Inflammatory macrophage treated with lipopolysaccharide for 1 hour (primary cell): Measurements from ENCODE around the gene PBX3.
A peak's percentile ranks its signal among the peaks of the same experiment; 100 is the strongest.

ENCODE experiments used
- DNase-seq, 2 donors: peaks; one replicate each; pipeline ENCODE4 v3.0.0-alpha.2; 2020 to 2022

Gene PBX3

GRCh38 chr9:125956102-125956501, 208.9 kb downstream of the PBX3 start:
- DNase-seq = no peak

GRCh38 chr9:125959315-125959714, 212.1 kb downstream of the PBX3 start:
- DNase-seq = no peak

DNA sequence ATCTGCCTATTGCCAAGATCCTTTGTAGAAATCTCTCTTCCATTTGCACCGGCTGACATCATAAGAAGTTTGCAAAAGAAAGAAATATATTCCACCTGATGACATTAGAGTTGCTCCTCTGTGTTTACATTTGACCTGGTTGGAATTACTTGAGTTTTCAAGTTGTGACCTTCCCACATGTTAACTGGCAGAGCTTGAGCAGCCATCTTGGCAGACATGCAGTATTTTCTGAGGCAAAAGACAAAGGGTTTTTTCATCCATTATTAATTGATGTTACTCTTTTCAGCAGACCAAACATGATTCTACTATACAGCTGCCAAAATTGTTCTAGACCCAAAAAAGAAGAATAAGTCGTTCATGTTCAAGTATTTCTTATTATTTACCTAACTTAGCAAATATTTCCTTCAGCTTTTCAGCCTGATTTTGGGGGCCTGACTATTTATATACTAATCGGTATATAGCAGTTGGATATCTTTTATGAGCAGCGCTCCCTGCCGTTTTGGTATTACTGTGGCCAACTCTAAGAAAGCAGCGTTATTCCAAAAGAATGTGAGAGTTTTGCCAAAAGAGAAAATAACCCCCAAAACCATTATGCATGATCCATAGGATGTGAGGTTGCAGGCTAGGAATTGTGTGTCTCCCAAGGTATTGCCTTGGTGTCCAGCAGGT, 212.9 kb downstream of the PBX3 start:
- DNase-seq = no peak

DNA sequence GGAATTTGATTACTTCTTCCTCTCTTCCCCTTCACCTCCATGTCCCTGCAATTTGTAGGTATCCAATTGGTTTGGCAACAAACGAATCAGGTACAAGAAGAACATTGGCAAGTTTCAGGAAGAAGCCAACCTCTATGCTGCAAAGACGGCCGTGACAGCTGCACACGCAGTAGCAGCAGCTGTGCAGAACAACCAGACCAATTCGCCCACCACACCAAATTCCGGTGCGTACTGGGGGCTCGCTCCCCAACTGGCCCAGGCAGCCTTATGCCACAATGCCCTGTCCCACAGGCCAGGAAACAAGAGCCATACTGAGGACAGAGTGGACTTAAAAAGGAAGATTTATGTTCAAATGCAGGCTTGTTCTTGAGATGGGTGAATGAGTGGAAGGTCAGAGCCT, 213.5 kb downstream of the PBX3 start:
- no peak for DNase-seq

DNA sequence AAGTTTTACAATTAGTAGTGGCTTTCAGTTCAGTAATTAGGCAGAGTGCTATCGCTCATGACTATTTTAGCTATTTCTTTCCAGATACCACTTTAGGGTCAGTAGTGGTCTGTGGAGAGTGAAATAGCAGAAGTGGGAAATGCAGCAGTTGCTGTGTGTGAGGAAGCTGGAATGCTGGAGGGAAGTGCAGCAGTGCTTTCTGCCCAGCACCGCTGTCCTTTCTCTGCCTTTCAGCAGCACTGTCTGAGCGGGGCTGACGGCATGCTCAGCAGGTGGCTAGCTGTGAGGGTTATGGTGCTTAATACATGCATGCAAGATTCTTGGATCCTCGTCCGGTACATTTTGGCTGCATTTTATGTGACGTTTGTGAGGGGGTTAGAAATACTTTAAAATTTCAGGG, 213.9 kb downstream of the PBX3 start:
- DNase-seq = peak; percentile 3 to 22

- no peak for DNase-seq
Measured at GRCh38 chr9:125963932-125964331, 216.8 kb downstream of the PBX3 start.

- DNase-seq = no peak
Measured at GRCh38 chr9:125964702-125965225, 217.6 kb downstream of the PBX3 start.

- DNase-seq = no peak
Measured at GRCh38 chr9:125965477-125965876, 218.3 kb downstream of the PBX3 start.

DNA sequence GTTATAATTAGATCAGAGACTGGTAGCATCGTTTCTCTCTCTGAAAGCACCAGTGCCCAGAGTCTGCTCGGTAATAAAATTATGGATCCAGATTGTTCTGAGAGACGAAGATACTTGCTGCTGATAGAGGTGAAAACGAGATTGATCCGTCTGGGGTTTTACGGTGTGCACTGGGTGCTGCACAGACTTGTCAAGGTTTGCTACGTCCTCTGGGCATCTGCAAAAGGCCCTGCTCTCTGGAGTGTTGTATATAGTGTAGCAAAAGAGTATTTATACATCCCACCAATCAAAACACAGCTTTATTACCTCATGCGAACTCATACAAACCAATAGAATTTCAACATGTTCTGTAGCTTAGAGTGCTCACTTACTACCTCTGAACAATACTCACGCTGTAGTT, 219.3 kb downstream of the PBX3 start:
- DNase-seq = no peak

DNA sequence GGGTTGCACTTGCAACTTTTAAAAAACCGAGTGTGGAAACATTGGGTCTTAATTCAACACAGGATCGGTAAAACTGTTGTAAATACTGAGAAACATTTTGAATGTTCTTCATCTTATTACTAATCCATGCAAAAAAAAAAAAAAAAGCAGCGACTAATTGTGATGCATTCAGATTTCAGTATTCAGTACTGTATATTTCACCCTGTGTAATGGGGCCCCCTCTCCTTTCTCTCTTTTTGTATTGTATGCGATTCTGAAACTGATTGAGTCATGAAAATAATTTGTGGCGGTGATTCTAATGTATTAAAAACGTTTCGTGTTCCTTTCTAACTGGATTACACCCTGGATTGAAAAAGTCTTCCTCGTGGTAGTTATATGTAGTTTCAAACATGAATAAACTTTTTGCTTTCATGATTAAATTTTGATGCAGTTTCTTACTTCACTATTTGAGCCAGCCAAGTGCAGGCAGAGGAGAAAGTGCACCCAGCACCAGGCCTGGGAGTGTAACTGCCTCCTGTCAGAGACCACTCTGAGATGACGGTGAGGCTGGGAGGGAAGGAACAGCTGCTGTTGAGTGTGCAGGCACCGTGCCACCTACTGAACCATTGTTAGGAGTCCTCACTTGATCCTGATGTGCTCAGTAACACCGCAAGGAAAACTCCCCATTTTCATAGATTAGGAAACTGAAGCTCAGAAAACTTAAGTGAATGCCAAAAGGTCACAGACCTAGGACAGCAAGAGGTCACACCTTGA, 220.0 kb downstream of the PBX3 start:
- DNase-seq = no peak

DNA sequence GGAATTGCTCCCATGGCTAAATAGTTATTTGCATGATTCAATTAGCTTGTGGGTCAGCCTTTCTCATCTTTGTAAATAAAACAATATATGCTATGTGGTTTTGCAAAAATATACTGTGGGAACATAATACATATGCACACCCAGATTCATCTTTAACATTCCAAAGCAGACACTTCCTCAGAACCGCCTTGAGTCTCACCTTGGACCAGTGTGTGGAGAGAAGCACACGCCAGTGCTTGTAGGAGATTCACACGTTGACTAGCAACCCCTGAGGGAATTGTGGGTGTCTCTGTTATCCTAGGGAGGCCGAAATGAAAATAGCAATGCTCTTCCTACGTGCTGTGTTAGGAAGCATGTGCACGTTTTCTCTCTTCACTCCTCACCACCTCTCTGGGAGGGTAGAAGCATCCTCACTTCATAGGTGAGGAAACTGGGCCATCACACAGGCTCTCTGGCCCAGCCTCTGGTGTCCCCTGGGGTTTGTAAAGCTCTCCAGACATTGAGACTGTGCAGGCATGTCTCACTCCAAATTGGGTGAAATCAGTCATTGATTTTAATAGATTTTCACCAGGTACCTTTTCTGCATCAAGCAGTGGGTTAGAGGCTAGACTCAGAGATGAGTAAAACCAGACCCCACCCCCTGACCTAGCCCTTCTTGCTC, 221.7 kb downstream of the PBX3 start:
- DNase-seq = no peak

DNA sequence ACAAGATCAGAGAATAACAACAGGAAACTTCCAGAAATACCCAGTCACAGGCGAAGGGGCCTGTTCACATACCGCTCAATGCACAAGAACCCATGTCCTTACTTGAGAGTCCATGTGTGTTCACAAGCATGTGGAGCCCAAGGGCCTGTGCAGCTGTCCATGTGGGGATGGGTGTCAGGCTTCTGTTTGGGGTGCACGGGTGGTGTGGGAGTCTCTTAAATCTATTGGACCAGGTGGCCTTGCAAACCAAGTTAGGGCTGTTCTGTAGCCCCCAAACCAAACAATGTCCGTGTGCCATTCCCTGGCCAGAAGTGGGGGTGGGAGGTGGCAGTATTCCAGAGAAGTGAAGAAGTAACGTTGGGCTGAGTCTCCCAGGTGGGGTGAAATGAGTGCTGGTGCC, 222.3 kb downstream of the PBX3 start:
- DNase-seq = no peak

DNA sequence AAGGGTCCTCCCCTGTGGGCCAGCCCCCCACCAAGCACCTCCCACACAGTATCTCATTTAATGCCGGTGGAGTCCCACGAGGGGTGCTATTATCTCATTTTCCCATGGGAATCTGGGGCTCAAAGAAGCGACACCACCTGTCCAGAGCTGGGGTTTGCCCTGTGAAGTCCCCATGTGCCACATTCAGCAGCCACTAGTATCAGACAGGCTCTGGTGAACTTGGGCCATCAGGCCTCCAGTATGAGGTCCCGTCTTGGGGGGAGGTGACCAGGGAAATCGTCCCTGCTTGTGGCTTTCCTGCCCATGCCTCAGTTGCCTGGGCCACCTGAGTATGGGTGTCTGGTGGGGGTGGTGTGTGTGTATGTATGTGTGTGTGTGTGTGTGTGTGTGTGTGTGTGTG, 222.7 kb downstream of the PBX3 start:
- no peak for DNase-seq

DNA sequence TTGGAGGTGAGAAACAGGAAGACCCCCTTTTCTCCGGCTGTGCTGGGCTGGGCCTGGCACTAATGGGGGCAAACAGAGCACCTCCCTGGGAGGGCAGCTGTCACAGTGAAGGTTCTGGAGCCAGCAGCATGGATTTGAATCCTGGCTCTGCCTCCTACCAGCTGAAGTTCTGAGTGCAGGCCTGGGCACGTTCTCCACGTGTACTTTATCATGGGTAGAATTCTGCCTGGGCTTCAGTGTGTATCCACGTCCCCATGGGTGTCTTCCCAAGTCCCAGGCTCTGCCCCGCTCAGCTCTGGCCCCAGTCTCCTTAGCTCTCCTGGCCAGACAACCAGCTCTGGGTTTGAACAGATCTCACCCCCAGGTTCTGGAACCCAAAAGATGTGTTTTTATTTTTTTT, 223.2 kb downstream of the PBX3 start:
- no peak for DNase-seq

DNA sequence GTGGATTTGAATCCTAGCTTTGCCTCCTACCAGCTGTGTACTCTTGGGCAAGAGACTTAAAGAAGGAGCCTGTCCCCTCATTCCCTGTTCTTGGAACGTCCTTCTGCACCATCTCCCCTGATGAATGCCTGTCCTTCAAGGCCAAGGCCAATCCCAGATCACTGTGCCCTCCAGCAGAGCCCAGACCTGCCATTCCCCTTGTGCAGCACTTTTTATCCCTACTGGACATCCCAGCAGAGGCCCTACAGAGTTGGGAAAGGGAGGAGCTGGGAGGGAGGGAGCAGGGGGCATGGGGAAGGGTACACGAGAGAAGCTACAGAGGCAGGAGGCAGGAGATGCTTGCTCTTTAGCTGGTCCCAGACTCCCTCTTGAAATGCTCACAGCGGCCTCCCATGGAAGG, 223.9 kb downstream of the PBX3 start:
- no peak for DNase-seq

- DNase-seq = no peak
Measured at GRCh38 chr9:125972012-125972729, 225.0 kb downstream of the PBX3 start.

DNA sequence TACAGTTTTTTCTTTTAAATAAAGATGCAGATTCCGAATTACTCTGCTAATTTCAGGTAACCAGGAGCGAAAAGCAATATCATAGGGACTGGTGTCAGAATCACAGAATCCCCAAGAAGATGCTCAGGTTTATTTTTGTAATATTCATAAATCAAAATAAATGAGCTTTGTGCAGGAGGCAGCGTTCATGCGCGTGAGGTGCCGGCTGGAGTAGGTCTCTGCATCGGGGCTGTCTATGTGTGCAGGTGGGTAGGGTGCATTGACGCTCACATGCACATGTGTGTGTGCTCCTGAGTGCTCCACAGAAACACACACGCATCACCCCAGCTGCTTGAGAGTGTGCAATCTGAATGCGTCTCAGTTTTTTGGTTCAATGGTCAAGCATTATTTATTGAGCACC, 226.4 kb downstream of the PBX3 start:
- DNase-seq = no peak

- DNase-seq = no peak
Measured at GRCh38 chr9:125974705-125975104, 227.5 kb downstream of the PBX3 start.

DNA sequence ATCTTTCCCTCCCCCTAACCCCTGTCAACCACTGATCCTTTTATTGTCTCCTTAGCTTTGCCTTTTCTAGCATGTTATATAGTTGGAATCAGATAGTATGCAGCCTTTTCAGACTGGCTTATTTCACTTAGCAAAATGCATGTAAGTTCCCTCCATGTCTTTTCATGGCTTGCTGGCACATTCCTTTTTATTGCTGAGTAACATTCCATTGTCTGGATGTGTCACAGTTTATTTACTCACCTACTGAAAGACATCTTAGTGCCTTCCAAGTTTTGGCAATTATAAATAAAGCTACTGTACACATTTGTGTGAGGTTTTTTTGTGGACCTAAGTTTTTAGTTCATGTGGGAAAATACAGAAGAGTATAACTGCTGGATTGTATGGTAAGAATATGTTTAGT, 230.1 kb downstream of the PBX3 start:
- no peak for DNase-seq

GRCh38 chr9:125979383-125979782, 232.2 kb downstream of the PBX3 start:
- DNase-seq = no peak

GRCh38 chr9:125982798-125983406, 235.7 kb downstream of the PBX3 start:
- no peak for DNase-seq

GRCh38 chr9:125983681-125984080, 236.5 kb downstream of the PBX3 start:
- no peak for DNase-seq

DNA sequence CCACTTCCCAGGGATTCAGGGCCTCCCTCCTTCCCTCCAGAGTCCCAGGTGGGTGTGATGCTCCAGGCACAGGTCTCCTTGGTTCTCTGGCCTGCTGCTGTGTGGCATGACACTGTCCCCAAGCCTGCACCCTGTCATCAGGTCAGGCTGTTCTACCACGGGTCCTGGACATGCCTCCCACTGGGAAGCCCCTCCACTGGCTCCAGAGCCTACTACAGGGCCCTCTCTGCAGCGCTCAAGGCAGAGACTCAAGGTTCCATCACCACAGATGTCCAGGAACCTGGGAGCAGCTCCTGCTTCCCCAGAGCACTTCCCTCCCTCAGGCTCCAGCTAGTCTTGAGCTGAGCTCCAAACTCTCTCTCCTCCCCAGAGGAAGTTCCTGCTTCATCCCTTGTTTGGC, 237.3 kb downstream of the PBX3 start:
- DNase-seq = no peak
